Right lobe of liver (tissue), 4 donors: ENCODE results near the gene SLC9A8.

Source experiments
- CTCF ChIP-seq, 4 donors: fragments of 200-600 bp in 3 of 4; fragments of 450-650 bp in 1 of 4; IDR thresholded peaks; one replicate each; pipeline versions ENCODE4 v1.5.1 to v1.8.0; 2016 to 2022; ENCODE audit warnings: antibody characterized with exemption in 4 of 4, mild to moderate bottlenecking in 2 of 4
- POLR2A ChIP-seq: fragments of 450-650 bp; IDR thresholded peaks from one replicate; pipeline ENCODE4 v1.6.1; 2017; ENCODE audit warnings: antibody characterized with exemption, mild to moderate bottlenecking
- donor health status: DM: no; HTN: no; CAD: no.
- donor health status: DM: no; HTN: no; CAD: no.
- donor health status: DM: no; HTN: yes; CAD: no.

GRCh38 chr20:49919009-49919408 lies 106.4 kb downstream of the SLC9A8 start:
- TF ChIP-seq CTCF (IDR thresholded peaks at IDR 0.05): no peak
- no peak for TF ChIP-seq POLR2A
